NOMO-1 treated with dmso at 0.1 percent for 144 hours (cell line): ENCODE results near the gene NCOA1.
"Not testable (repeated sequence)": the region's sequence is repeated elsewhere in the genome, so short reads cannot be mapped to it uniquely, and the experiment has no call there.

Source experiments
- DNase-seq: peaks from one replicate; lab custom pipeline; 2025; ENCODE audit not compliant: unreplicated experiment; lab: John Stamatoyannopoulos, UW

Gene NCOA1

GRCh38 chr2:24490690-24491541 lies at the start of gene NCOA1:
TSS of gene NCOA1 (plus strand) at chr2:24491254. CDS start at chr2:24658678, 167,424 bp downstream.
- peak; percentile 91 for DNase-seq

GRCh38 chr2:24448797-24449196 lies 42.3 kb upstream of the NCOA1 start:
- DNase-seq, result peak; percentile 69

GRCh38 chr2:24449344-24449743 lies 41.7 kb upstream of the NCOA1 start:
- no peak for DNase-seq

GRCh38 chr2:24451805-24452501 lies 39.1 kb upstream of the NCOA1 start:
- no peak for DNase-seq

- peak; percentile 15 for DNase-seq
Measured at GRCh38 chr2:24452502-24452885, 38.6 kb upstream of the NCOA1 start.

GRCh38 chr2:24453379-24454073 lies 37.5 kb upstream of the NCOA1 start:
- no peak for DNase-seq

GRCh38 chr2:24454294-24454693 lies 36.8 kb upstream of the NCOA1 start:
- DNase-seq, result no peak

- DNase-seq, result no peak
Measured at GRCh38 chr2:24456599-24457556, 34.2 kb upstream of the NCOA1 start.

GRCh38 chr2:24457696-24458386 lies 33.2 kb upstream of the NCOA1 start:
- no peak for DNase-seq

- no peak for DNase-seq
Measured at GRCh38 chr2:24459224-24460161, 31.6 kb upstream of the NCOA1 start.

GRCh38 chr2:24461685-24462084 lies 29.4 kb upstream of the NCOA1 start:
- DNase-seq, result no peak

- no peak for DNase-seq
Measured at GRCh38 chr2:24463271-24463670, 27.8 kb upstream of the NCOA1 start.

GRCh38 chr2:24466871-24467870 lies 23.9 kb upstream of the NCOA1 start:
- no peak for DNase-seq

- DNase-seq, result not testable (repeated sequence)
Measured at GRCh38 chr2:24468453-24468852, 22.6 kb upstream of the NCOA1 start.

- no peak for DNase-seq
Measured at GRCh38 chr2:24469148-24469650, 21.9 kb upstream of the NCOA1 start.

GRCh38 chr2:24471662-24472061 lies 19.4 kb upstream of the NCOA1 start:
- no peak for DNase-seq

- DNase-seq, result no peak
Measured at GRCh38 chr2:24472416-24472815, 18.6 kb upstream of the NCOA1 start.
